Stimulated activated CD4-positive, alpha-beta T cell treated with anti-CD3 and anti-CD28 coated beads, Interleukin-4, amount 100 ng/mL, for 1 hour (primary cell): ENCODE measurements around the gene IER5L.
"Not testable (repeated sequence)": the region's sequence is repeated elsewhere in the genome, so short reads cannot be mapped to it uniquely, and the experiment has no call there.

Source experiments
- DNase-seq: peaks from one replicate; pipeline ENCODE4 v3.0.0-alpha.2; 2020

The IER5L gene

GRCh38 chr9:129202613-129203555, 24.8 kb upstream of the IER5L start:
- DNase-seq, result peak; percentile 91

- no peak for DNase-seq
Observed at GRCh38 chr9:129201866-129202265, 23.8 kb upstream of the IER5L start.

DNA sequence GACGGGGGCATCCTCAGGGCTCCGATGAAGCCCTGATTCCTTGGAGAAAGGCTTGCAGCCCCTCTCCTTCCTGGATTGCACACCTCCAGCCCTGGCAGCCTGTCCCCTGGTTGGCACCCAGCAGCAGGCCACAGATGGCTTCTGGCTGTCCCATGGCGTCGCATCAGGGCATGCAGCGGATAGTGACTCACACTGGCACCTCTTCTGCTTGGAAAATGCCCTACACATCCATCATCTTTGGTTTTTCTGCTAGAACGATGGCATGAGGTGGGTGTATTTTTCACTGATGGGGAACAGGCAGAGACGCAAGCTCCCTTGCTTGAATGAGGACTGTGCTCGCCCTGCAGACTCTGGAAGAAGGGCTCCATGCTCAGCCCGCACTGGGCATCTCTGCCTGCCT, 23.2 kb upstream of the IER5L start:
- DNase-seq, result no peak

DNA sequence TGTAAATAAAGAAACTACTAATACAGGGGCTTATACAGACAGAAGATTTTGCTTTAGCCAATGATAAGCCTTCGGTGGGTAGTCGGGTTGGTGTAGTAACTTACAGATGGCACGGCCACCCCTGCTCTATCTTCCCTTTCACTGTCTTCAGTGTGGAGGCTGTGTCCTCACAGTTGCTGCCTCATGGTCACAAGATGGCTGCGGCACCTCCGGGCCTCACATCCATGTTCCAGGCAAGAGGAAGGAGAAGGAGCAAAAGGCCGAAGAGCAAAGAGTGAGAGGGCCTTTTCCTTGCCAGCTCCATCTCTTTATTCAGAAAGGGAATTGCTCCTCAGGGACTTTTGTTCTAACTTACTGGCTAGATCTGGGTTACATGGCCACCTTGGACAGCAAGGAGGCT, 22.2 kb upstream of the IER5L start:
- DNase-seq, result no peak

- no peak for DNase-seq
Observed at GRCh38 chr9:129199044-129199435, 21.0 kb upstream of the IER5L start.

DNA sequence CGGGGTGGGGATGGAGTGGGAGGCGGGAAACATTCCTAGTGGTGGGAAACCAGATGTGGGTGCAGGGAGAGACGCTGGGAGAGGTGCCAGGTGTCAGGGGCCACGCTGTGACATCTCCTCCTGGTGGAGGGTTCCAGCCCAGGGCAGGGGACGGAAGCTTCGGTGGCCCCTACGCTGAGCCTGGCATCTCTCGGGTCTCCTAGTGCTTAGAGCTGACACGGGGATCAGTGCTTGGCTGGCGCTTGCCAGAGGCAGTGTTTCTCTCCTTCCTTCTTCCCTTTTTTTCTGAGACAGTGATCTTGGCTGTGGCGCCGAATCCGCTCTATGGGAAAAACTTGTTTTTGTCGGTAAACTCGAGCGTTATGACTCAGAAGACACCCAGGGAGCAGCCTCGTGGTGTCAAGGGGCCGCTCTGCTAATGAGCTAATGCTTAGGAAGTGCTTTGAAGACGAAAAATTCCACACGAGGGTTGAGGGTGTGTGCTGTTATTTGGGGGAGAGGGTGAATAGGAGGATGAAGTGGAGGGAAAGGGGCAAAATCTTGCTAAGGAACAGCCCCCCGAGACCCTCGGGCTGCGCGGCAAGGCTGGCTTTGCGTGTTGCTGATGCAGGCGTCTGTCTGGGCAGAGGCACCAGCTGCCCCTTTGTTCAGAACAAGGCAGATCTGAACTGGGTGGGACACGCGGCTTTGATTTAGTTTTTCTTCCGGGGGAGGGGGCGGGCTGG, 20.4 kb upstream of the IER5L start:
- DNase-seq, result no peak

GRCh38 chr9:129197978-129198318, 19.9 kb upstream of the IER5L start:
- no peak for DNase-seq

- DNase-seq, result not testable (repeated sequence)
Observed at GRCh38 chr9:129197045-129197444, 19.0 kb upstream of the IER5L start.

DNA sequence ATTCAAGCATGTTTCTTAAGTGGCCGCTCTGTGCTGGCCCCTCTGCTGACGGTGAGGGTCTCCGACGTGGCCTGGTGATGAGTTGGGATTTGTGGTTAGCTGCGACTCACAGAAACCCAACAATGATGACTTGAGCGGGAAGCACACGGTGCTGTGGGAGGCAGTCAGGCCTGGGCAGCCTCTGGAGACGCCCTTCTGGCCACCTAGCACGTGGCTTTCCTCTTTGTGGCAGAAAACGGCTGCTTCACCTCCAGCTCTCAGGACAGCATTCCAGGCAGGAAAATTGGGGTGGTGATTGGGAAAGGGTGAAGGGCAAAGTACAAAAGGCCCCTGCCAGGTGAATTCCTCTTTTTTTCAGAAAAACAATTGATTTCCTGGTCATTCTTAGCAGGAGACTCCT, 17.5 kb upstream of the IER5L start:
- no peak for DNase-seq

- DNase-seq, result no peak
Observed at GRCh38 chr9:129194221-129194620, 16.2 kb upstream of the IER5L start.

- no peak for DNase-seq
Observed at GRCh38 chr9:129193655-129194054, 15.6 kb upstream of the IER5L start.

DNA sequence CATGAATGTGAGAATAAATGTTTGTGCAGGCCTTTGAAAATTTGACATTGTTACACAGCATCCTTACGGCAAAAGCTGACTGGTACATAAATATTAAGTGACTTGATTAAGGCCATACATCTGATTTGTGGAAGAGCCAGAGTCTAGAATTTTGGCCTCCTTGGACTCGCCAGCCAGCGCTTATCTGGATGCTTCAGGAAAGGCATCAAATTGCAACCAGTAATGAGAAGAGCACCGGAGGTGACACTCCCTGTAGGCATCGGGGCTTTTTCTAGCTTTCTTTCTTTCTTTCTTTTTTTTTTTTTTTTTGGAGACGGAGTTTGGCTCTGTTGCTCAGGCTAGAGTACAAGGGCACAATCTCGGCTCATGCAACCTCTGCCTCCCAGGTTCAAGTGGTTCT, 13.2 kb upstream of the IER5L start:
- DNase-seq, result no peak

- not testable (repeated sequence) for DNase-seq
Observed at GRCh38 chr9:129189971-129190370, 11.9 kb upstream of the IER5L start.

GRCh38 chr9:129187042-129187441, 9.0 kb upstream of the IER5L start:
- DNase-seq, result no peak

DNA sequence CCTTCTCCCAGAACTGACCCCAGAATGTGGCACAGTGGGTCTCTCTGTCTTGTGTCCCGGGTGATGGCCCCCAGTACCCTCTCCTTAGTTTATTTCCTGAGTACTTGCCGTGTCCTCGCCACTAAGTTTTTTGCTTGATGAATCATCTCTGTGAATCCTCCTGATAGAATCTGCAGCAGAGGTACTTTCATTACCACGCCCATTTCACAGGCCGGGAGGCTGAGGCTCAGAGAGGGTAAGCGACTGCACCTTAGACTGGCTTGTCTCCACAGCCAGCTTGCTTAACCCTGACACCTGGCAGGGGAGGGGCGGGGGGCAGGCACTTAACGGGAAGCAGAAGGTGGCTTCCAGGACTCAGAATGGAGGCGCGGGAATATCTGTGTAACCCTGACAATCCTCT, 7.9 kb upstream of the IER5L start:
- DNase-seq, result peak; percentile 14

GRCh38 chr9:129185402-129185801, 7.3 kb upstream of the IER5L start:
- DNase-seq, result no peak

GRCh38 chr9:129184596-129185122, 6.6 kb upstream of the IER5L start:
- no peak for DNase-seq

- no peak for DNase-seq
Observed at GRCh38 chr9:129184219-129184524, 6.1 kb upstream of the IER5L start.

- no peak for DNase-seq
Observed at GRCh38 chr9:129183495-129184218, 5.6 kb upstream of the IER5L start.

DNA sequence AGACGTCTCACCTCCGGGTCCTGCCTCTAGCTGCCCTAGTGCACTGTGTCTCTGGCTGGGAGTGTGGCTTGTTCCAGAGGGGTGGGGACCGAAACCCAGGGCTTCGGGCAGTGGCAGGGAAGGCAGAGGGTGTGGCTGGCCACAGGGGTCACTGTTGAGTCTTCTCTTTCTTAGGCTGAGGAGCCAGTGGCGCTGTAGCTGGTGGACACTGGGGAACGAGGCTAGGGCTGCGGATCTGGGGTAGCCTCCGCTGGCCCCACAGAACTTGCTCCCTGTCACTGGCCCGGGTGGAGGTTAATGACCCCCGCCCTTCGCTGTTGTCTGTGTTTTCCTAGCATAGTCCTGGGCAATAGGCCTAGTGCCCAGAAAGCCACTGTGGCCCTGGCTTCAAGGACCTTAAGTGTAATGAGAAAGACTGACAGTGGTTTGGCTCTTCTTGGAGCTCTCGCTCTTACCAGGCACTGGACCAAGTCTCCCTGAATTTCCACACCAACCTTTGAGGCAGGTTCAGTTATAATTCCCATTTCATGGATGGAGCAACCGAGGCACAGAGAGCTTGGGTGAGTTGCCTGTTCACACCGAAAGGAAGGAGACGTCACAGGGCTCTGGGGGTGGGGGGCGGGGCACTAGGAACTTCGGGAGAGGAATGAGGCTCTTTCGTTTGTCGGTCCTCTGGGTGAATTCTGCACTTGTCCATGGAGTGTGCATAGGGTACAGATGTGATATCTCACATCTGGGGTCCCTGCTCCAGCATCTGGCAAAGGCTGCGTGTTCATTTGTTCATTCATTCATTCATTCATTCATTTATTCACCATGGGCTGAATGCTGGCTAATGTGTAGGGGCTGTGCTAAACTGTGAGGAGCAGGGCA, 4.8 kb upstream of the IER5L start:
- no peak for DNase-seq

DNA sequence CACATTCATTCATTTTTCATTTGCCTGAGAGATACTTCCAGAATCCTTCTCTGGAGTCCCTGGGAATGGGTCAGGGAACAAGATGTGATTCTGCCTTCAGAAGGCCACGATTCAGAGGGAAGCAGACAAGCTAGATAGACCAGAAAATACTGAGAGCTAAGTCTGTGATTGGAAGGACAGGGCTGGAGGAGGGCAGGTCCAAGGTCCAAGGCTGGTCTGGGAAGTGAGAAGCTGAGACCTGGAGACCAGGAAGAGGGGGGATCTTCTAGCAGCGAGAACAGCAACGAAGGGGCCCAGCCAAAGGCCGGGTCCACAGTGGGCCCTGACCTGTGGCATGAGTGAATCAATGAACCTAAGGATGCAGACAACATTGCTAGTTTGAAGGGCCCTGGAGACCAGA, 4.1 kb upstream of the IER5L start:
- DNase-seq, result no peak

DNA sequence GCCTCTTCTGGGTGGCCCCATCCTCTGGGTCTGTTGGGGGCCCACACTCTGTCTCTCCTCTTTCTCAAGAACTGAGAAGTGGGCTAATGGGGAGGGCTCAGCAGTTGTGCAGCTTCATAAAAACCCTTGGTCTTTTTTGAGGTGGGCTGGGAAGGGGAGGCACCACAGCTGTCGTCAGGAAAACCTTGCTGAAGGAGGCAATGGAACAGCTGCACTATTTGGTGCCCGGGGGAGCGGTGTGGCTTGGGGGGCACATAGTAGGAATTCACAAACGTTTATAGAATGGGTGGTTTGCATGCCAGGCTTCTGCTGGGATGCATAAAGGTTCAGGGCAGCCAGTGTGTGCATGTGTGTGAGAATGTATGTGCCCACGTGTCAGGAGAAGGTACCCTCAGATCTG, 3.2 kb upstream of the IER5L start:
- DNase-seq, result no peak
